Lower lobe of right lung (tissue), 2 donors: ENCODE measurements around the gene MN1. TPM values are rescaled to one million over a fixed set of nuclear protein-coding genes. Genes with fewer than 3 reads are reported as not detected.

Source experiments
- ATAC-seq, 2 donors: fragments of 200-7000 bp; cut with Tn5 transposase; one replicate each; pipeline ENCODE4 v1.9.1; 2020 to 2022; ENCODE audit warnings: mild to moderate bottlenecking in 2 of 2, moderate library complexity in 2 of 2
- DNase-seq: peaks from one replicate; pipeline ENCODE4 v3.0.0-alpha.2; 2020
- H3K27ac ChIP-seq: fragments of 200-600 bp; one replicate; pipeline ENCODE4 v1.8.0; 2022
- H3K27me3 ChIP-seq: fragments of 200-600 bp; one replicate; pipeline ENCODE4 v1.8.0; 2022; ENCODE audit warnings: low read depth
- H3K36me3 ChIP-seq: fragments of 200-600 bp; one replicate; pipeline ENCODE4 v1.8.0; 2022; ENCODE audit warnings: mild to moderate bottlenecking
- H3K4me1 ChIP-seq: fragments of 200-600 bp; one replicate; pipeline ENCODE4 v1.8.0; 2022
- H3K4me3 ChIP-seq: fragments of 200-600 bp; one replicate; pipeline ENCODE4 v1.8.0; 2022; ENCODE audit warnings: mild to moderate bottlenecking
- H3K9me3 ChIP-seq: fragments of 200-600 bp; one replicate; pipeline ENCODE4 v1.8.0; 2022
- CTCF ChIP-seq: fragments of 200-600 bp; IDR thresholded peaks from one replicate; pipeline ENCODE4 v1.8.0; 2022; ENCODE audit warnings: antibody characterized with exemption, mild to moderate bottlenecking
- intact Hi-C: fragments of 100-400 bp; cut with DNase I; formaldehyde crosslinking; loops from one replicate; pipeline ENCODE4 v1.11.0; 2022
- total RNA-seq: library from RNA; stranded (reverse); fragmentation: NEBNext Ultra II Directional; extraction: Animal tissue kit (Norgen Biotek cat#: 25700); gene quantifications from one replicate; pipeline ENCODE4 v1.2.1, GENCODE V29; 2021
- donor health status: DM: no; HTN: yes; CAD: no; lungs with severe emphysema.

Gene MN1
- total RNA-seq, 1 donor from 2014 or later, result 6.5 TPM

GRCh38 chr22:27766679-27767078 lies 34.9 kb downstream of the MN1 start:
- TF ChIP-seq CTCF, result no peak
- H3K4me1 ChIP-seq, result no peaks in the 10 kb centered on the region
- no peaks in the 10 kb centered on the region for H3K36me3 ChIP-seq
- H3K9me3 ChIP-seq, result no peaks in the 10 kb centered on the region
- no peak overlapping the region for H3K27ac ChIP-seq
- DNase-seq (no peak), ATAC-seq (no peak)
- intact Hi-C loops, result no loop called here
- no peak overlapping the region for H3K4me3 ChIP-seq
- H3K27me3 ChIP-seq, result no peaks in the 10 kb centered on the region

GRCh38 chr22:27765706-27766291 lies 35.8 kb downstream of the MN1 start:
- Histone ChIP-seq H3K4me3 (no peak overlapping the region), H3K36me3 (no peaks in the 10 kb centered on the region), H3K9me3 (no peaks in the 10 kb centered on the region), H3K27me3 (no peaks in the 10 kb centered on the region), H3K27ac (no peak overlapping the region), H3K4me1 (no peaks in the 10 kb centered on the region)
- intact Hi-C loops, result no loop called here
- TF ChIP-seq CTCF, result no peak
- ATAC-seq (no peak), DNase-seq (no peak)

GRCh38 chr22:27764722-27765236 lies 36.8 kb downstream of the MN1 start:
- H3K4me1 ChIP-seq, result no peaks in the 10 kb centered on the region
- H3K27me3 ChIP-seq, result no peaks in the 10 kb centered on the region
- H3K27ac ChIP-seq, result no peak overlapping the region
- no peaks in the 10 kb centered on the region for H3K36me3 ChIP-seq
- no peak for TF ChIP-seq CTCF
- H3K4me3 ChIP-seq, result no peak overlapping the region
- intact Hi-C loops, result no loop called here
- no peak for ATAC-seq
- H3K9me3 ChIP-seq, result no peaks in the 10 kb centered on the region
- DNase-seq, result no peak

GRCh38 chr22:27761665-27762064 lies 39.9 kb downstream of the MN1 start:
- H3K27ac ChIP-seq, result no peak overlapping the region
- TF ChIP-seq CTCF, result no peak
- DNase-seq, result peak; percentile 36
- no peaks in the 10 kb centered on the region for H3K27me3 ChIP-seq
- H3K4me1 ChIP-seq, result no peaks in the 10 kb centered on the region
- intact Hi-C loops, result no loop called here
- no peak for ATAC-seq
- H3K36me3 ChIP-seq, result no peaks in the 10 kb centered on the region
- no peak overlapping the region for H3K4me3 ChIP-seq
- no peaks in the 10 kb centered on the region for H3K9me3 ChIP-seq

GRCh38 chr22:27761000-27761399 lies 40.6 kb downstream of the MN1 start:
- no peaks in the 10 kb centered on the region for H3K36me3 ChIP-seq
- no peaks in the 10 kb centered on the region for H3K9me3 ChIP-seq
- H3K4me3 ChIP-seq, result no peak overlapping the region
- no peak for DNase-seq
- intact Hi-C loops, result no loop called here
- TF ChIP-seq CTCF, result no peak
- H3K27ac ChIP-seq, result no peak overlapping the region
- H3K4me1 ChIP-seq, result no peaks in the 10 kb centered on the region
- no peak for ATAC-seq
- H3K27me3 ChIP-seq, result no peaks in the 10 kb centered on the region
